Peyer's patch (tissue), 4 donors: Measurements from ENCODE around the gene ELP5. TPM values are rescaled to one million over a fixed set of nuclear protein-coding genes. Genes with fewer than 3 reads are reported as not detected.

Source experiments
- DNase-seq, 3 donors: peaks; one replicate each; pipeline ENCODE4 v3.0.0-alpha.2; 2017 to 2019
- H3K27ac ChIP-seq, 4 donors: fragments of 200-600 bp; sonication (generic); one replicate each; pipeline ENCODE4 v1.5.1; 2016 to 2019
- H3K27me3 ChIP-seq, 2 donors: fragments of 200-600 bp; sonication (generic); one replicate each; pipeline ENCODE4 v1.5.1; 2019
- H3K36me3 ChIP-seq, 3 donors: fragments of 200-600 bp; sonication (generic); one replicate each; pipeline ENCODE4 v1.5.1; 2016 to 2019
- H3K4me1 ChIP-seq, 4 donors: fragments of 200-600 bp; sonication (generic); one replicate each; pipeline ENCODE4 v1.5.1; 2016 to 2019
- H3K4me3 ChIP-seq, 4 donors: fragments of 200-600 bp; sonication (generic); 1 replicate in 3 of 4; 2 replicates in 1 of 4; pipeline ENCODE4 v1.5.1; 2016 to 2019; ENCODE audit warnings: mild to moderate bottlenecking in 1 of 4
- H3K9me3 ChIP-seq, 4 donors: fragments of 200-600 bp; sonication (generic); one replicate each; pipeline ENCODE4 v1.5.1; 2016 to 2019; ENCODE audit warnings: mild to moderate bottlenecking in 1 of 4
- CTCF ChIP-seq, 6 experiments: fragments of 450-650 bp in 4 of 6; fragments of 200-600 bp in 2 of 6; sonication (generic) in 1 of 6; IDR thresholded peaks; one replicate each; pipeline ENCODE4 v1.5.1; 2017 to 2019; ENCODE audit warnings: antibody characterized with exemption in 6 of 6, mild to moderate bottlenecking in 3 of 6, moderate library complexity in 1 of 6
- POLR2A ChIP-seq, 2 donors: fragments of 450-650 bp; IDR thresholded peaks; one replicate each; pipeline ENCODE4 v1.5.1; 2017; ENCODE audit warnings: antibody characterized with exemption in 2 of 2, mild to moderate bottlenecking in 2 of 2, moderate library complexity in 2 of 2
- total RNA-seq, 4 donors: library from RNA; depleted of rRNA; stranded (reverse); fragments of >200 nt; gene quantifications; one replicate each; pipeline ENCODE4 v1.1.0, GENCODE V29; 2016

ELP5 gene
- total RNA-seq, 4 donors from 2014 or later = 15.1 to 75.1 (median 29.0) TPM

GRCh38 chr17:7296189-7296861, 44.3 kb downstream of the ELP5 start:
- Histone ChIP-seq H3K36me3 (no peaks in the 10 kb centered on the region), H3K4me3 (peak overlapping the region in 2 of 4 donors; percentile 22 to 32), H3K9me3 (peaks cover 0 to 3% (median 0%) of the 10 kb centered on the region in 4 donors), H3K27ac (peak overlapping the region in 1 of 4 donors; percentile 3), H3K4me1 (peaks cover 0 to 48% (median 17%) of the 10 kb centered on the region in 4 donors), H3K27me3 (no peaks in the 10 kb centered on the region)
- no peak for TF ChIP-seq POLR2A (IDR thresholded peaks at IDR 0.05)
- TF ChIP-seq CTCF (IDR thresholded peaks at IDR 0.05) = peak; percentile 83 to 97 (median 95)
- peak; percentile 69 to 90 (median 89) for DNase-seq

GRCh38 chr17:7304179-7304578, 52.2 kb downstream of the ELP5 start:
- TF ChIP-seq POLR2A (IDR thresholded peaks at IDR 0.05) = no peak
- TF ChIP-seq CTCF (IDR thresholded peaks at IDR 0.05) = no peak
- H3K36me3 ChIP-seq = no peaks in the 10 kb centered on the region
- H3K27me3 ChIP-seq = no peaks in the 10 kb centered on the region
- no peak overlapping the region for H3K4me3 ChIP-seq
- no peak for DNase-seq
- H3K9me3 ChIP-seq = no peaks in the 10 kb centered on the region
- H3K27ac ChIP-seq = no peak overlapping the region
- H3K4me1 ChIP-seq = peaks cover 0 to 7% (median 2%) of the 10 kb centered on the region in 4 donors

GRCh38 chr17:7306911-7307685, 55.1 kb downstream of the ELP5 start, which contains the start of gene EIF5A:
EIF5A (plus strand) TSS chr17:7307628; CDS start chr17:7309636, 2,008 bp downstream.
- H3K9me3 ChIP-seq = no peaks in the 10 kb centered on the region
- peak within 1 kb of the TSS; percentile 67 to 98 (median 96) for H3K4me3 ChIP-seq
- peaks cover 4 to 20% (median 9%) of the 10 kb centered on the region in 4 donors for H3K4me1 ChIP-seq
- H3K27ac ChIP-seq = peak within 1 kb of the TSS; percentile 97 to 100 (median 100)
- peak; percentile 99 to 100 (median 100) for DNase-seq
- TF ChIP-seq CTCF (IDR thresholded peaks at IDR 0.05) (no peak), POLR2A (IDR thresholded peaks at IDR 0.05) (peak; percentile 88 to 93)
- H3K36me3 ChIP-seq = peaks cover 0 to 24% (median 0%) of the 10 kb centered on the region in 3 donors
- H3K27me3 ChIP-seq = no peaks in the 10 kb centered on the region

GRCh38 chr17:7307686-7308624, 55.9 kb downstream of the ELP5 start:
- DNase-seq = peak in 2 of 3 donors; percentile 70 to 79
- H3K27ac ChIP-seq = peak overlapping the region; percentile 97 to 100 (median 100)
- TF ChIP-seq CTCF (IDR thresholded peaks at IDR 0.05) = peak in 3 of 6 experiments; percentile 10 to 34 (median 19)
- peak in 1 of 2 donors; percentile 84 for TF ChIP-seq POLR2A (IDR thresholded peaks at IDR 0.05)
- H3K27me3 ChIP-seq = no peaks in the 10 kb centered on the region
- peaks cover 0 to 33% (median 0%) of the 10 kb centered on the region in 3 donors for H3K36me3 ChIP-seq
- H3K9me3 ChIP-seq = no peaks in the 10 kb centered on the region
- peaks cover 4 to 24% (median 9%) of the 10 kb centered on the region in 4 donors for H3K4me1 ChIP-seq
- peak overlapping the region; percentile 67 to 98 (median 96) for H3K4me3 ChIP-seq
